Retinal pigment epithelial cell (primary cell): ENCODE results near the gene KDM7A.

ENCODE experiments used
- DNase-seq: peaks from one replicate; pipeline ENCODE4 v3.0.0-alpha.2; 2010; ENCODE audit warnings: low read depth
- H3K4me3 ChIP-seq: 2 replicates; pipeline ENCODE4 v1.5.1; 2011; ENCODE audit warnings: mild to moderate bottlenecking, low read length, control low read depth, moderate library complexity
- CTCF ChIP-seq: conservative IDR thresholded peaks from 2 replicates; pipeline ENCODE4 v1.5.1; 2011; ENCODE audit warnings: low read depth, low read length, control low read depth, inconsistent platforms

The KDM7A gene

GRCh38 chr7:140142031-140142430 lies 34.8 kb downstream of the KDM7A start:
- no peak for DNase-seq
- no peak for TF ChIP-seq CTCF
- no peak overlapping the region for H3K4me3 ChIP-seq

GRCh38 chr7:140141256-140141655 lies 35.5 kb downstream of the KDM7A start:
- H3K4me3 ChIP-seq: no peak overlapping the region
- TF ChIP-seq CTCF: no peak
- no peak for DNase-seq

GRCh38 chr7:140137078-140137477 lies 39.7 kb downstream of the KDM7A start:
- no peak overlapping the region for H3K4me3 ChIP-seq
- no peak for DNase-seq
- no peak for TF ChIP-seq CTCF

GRCh38 chr7:140136073-140136472 lies 40.7 kb downstream of the KDM7A start:
- DNase-seq: no peak
- no peak for TF ChIP-seq CTCF
- H3K4me3 ChIP-seq: no peak overlapping the region

GRCh38 chr7:140134039-140134438 lies 42.7 kb downstream of the KDM7A start:
- H3K4me3 ChIP-seq: no peak overlapping the region
- DNase-seq: no peak
- TF ChIP-seq CTCF: no peak

- H3K4me3 ChIP-seq: no peak overlapping the region
- no peak for DNase-seq
- TF ChIP-seq CTCF: no peak
These were observed 49.2 kb downstream of the KDM7A start for GRCh38 chr7:140127360-140128127.

GRCh38 chr7:140126435-140127034 lies 50.2 kb downstream of the KDM7A start:
- no peak for TF ChIP-seq CTCF
- H3K4me3 ChIP-seq: no peak overlapping the region
- no peak for DNase-seq
